Activated CD8-positive, alpha-beta memory T cell treated with anti-CD3 and anti-CD28 coated beads, Interleukin-2, amount 50 U/mL, for 1 hour (primary cell): Measurements from ENCODE around the gene APOC1.
"Not testable (repeated sequence)": the region's sequence is repeated elsewhere in the genome, so short reads cannot be mapped to it uniquely, and the experiment has no call there.

Experiments used
- DNase-seq: peaks from one replicate; pipeline ENCODE4 v3.0.0-alpha.2; 2020; ENCODE audit errors: extremely low read depth

APOC1 gene

DNA sequence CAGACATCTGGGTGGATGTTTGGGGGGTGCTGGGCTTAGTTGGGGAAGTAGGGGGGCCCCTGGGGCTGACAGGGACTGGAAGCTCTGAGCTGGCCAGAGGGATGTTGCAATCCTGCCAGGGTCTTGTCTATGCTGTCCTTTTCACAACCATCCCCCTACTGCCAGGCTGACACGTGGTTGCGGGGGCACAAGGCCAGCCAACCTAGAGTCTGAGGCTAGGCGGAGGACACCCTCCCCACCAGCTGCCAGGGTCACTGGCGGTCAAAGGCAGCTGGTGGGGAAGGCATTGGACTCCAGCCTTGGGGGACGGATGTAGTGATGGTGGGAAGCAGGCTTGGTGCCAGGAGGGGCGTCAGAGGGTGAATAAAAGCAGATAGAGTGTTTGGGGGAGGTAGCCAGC, 1.6 kb upstream of the APOC1 start:
- no peak for DNase-seq

DNA sequence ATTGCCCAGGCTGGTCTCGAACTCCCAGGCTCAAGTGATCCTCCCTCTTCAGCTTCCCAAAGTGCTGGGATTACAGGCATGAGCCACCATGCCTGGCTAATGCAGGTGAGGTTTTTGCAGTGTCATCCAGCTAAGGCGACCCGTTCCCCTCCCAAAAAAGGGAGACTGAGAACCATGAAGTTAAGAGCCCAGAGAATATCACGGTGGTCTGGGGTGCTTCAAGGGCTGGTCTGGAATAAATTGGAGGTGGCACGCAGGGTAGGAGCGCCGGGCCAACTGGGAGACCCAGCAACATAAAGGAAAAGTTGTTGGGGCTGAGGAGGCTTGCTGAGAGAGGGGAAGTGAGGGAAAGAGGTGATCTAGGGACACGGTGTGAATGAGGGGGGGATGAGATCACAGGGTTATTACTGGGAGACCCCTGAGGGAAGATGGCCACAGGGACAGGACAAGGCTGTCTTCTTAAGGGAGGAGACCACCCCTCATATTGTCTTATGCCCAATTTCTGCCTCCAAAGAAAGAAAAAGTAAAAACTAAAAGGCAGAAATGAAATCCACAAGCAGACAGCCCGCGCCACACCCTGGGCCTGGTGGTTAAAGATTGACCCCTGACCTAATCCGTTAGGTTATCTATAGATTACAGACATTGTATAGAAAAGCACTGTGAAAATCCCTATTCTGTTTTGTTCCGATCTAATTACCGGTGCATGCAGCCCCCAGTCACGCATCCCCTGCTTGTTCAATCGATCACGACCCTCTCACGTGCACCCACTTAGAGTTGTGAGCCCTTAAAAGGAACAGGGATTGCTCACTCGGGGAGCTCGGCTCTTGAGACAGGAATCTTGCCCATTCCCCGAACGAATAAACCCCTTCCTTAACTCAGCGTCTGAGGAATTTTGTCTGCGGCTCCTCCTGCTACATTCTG, 636 bp upstream of the APOC1 start:
- not testable (repeated sequence) for DNase-seq

DNA sequence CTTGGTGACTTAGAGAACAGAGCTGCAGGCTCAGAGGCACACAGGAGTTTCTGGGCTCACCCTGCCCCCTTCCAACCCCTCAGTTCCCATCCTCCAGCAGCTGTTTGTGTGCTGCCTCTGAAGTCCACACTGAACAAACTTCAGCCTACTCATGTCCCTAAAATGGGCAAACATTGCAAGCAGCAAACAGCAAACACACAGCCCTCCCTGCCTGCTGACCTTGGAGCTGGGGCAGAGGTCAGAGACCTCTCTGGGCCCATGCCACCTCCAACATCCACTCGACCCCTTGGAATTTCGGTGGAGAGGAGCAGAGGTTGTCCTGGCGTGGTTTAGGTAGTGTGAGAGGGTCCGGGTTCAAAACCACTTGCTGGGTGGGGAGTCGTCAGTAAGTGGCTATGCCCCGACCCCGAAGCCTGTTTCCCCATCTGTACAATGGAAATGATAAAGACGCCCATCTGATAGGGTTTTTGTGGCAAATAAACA, 9.9 kb downstream of the APOC1 start:
- no peak for DNase-seq

DNA sequence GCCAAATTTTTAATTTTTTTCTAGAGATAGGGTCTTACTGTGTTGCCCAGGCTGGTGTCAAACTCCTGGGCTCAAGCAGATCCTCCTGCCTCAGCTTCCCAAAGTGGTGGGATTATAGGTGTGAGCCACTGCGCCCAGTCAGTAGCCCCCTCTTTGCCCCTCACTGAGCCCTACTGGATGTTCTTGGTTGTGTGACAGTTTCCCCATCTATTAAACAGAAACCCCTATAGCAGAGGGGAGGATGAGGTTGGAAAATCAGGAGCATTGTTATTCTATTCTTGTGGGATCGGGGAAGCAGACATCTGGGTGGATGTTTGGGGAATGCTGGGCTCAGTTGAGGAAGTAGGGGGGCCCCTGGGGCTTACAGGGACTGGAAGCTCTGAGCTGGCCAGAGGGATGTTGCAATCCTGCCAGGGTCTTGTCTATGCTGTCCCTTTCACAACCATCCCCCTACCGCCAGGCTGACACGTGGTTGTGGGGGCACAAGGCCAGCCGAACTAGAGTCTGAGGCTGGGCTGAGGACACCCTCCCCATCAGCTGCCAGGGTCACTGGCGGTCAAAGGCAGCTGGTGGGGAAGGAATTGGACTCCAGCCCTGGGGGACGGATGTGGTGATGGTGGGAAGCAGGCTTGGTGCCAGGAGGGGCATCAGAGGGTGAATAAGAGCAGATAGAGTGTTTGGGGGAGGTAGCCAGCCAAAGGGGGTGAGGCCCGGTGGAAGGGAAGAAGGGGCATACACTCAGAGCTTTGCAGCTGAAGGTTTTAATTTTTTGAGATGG, 10.9 kb downstream of the APOC1 start:
- no peak for DNase-seq

DNA sequence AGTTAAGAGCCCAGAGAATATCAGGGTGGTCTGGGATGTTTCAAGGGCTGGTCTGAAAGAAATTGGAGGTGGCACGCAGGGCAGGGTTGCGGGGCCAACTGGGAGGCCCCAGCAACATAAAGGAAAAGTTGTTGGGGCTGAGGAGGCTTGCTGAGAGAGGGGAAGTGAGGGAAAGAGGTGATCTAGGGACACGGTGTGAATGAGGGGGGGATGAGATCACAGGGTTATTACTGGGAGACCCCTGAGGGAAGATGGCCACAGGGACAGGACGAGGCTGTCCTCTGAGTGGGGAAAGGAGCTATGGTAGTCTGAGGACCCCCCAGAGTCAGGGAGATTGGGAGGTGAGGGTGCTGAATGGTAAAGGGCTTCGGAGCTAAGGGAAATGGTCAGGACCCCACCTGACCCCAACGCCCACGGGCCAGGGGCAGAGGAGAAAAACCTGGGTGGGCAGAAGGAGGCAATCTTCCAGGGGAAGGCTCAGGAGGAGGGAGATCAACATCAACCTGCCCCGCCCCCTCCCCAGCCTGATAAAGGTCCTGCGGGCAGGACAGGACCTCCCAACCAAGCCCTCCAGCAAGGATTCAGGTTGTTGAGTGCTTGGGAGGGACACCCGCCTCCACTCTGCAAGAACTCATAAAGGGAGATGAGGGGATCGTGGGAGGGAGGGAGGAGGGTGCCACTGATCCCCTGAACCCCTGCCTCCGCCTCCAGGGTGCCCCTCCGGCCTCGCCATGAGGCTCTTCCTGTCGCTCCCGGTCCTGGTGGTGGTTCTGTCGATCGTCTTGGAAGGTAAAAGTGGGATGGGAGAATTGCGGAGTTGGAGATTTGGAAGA, 12.1 kb downstream of the APOC1 start:
- DNase-seq = not testable (repeated sequence)

DNA sequence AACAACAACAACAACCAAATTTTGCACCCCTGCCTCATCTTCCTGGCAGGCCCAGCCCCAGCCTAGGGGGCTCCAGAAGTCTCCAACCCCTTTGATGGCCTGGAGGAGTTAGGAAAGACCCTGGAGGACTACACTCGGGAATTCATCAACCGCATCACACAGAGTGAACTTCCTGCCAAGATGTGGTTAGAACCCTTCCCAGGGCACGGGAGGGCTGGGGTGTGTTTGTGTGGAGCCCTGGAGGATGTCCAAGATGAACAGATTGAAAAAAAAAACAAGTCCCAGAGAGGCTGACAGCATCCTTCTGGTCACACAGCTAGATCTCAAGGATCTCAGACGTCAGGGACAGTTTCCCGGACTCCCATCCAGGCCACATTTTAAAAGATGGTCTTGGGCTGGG, 13.3 kb downstream of the APOC1 start:
- no peak for DNase-seq

DNA sequence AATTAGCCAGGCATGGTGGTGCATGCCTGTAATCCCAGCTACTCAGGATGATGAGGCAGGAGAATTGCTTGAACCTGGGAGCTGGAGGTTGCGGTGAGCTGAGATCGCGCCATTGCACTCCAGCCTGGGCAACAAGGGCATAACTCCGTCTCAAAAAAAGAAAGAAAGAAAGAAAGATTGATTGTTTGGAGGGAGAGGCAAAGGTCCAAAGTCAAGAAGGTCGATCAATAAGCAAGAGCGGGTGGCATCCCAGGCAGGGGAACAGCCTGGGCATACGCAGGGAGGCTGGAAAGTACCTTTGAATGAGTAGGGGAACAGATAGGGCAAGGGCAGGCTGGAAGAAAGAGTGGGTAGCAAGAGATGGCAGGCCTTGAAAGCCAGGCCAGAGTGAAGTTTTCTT, 15.7 kb downstream of the APOC1 start:
- no peak for DNase-seq

DNA sequence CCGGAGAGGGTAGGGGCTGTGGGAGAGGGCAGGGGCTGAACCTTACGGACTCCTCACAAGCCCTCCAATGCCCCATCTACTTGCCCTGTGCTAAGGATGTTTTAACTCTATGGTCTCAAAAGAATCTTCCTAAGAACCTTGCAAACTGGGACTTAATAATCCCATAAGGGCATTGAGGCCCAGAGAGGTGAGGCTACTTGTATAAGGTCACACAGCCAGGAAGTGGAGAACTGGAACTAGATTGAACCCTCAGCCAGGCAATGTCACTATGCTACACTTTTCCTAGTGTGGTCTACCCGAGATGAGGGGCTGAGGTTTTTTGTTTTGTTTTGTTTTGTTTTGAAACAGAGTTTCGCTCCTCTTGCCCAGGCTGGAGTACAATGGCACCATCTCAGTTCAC, 17.1 kb downstream of the APOC1 start:
- no peak for DNase-seq

DNA sequence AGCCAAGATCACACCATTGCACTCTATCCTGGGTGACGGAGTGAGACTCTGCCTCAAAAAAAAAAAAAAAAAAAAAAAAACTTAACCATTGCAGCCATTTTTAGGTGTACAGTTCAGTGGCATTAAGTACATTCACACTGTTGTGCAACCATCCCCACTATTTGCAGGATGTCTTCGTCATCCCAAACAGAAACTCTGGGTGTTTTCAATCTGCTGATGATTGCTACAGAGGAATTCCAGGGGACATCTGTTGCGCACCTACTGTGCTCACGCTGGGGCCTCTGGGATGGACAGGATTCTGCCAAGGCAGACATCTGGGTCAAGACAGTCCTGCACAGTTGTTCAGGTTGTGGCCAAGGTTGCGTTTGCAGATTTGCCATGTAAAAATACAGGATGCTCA, 25.3 kb downstream of the APOC1 start:
- DNase-seq = no peak

DNA sequence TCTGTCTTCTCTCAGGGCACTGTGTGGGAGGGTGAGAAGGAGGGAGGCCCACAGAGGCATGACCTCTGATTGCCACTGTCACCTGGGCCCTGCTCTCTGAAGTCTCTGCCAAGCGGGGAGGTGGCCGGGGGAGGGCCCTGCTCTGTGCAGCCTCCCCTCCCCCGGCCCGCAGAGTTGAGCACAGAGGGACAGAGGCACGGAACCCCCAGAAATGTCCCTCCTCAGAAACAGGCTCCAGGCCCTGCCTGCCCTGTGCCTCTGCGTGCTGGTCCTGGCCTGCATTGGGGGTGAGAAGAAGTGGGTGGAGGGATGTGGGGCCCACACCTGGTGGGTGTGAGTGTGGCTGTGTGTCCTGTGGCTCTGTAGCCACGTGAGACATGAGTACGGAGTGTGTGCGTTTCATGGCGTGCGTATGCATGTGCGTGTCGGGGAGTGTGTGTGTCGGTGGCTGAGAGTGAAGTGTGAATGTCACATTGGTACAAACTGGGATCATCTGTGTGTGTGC, 27.7 kb downstream of the APOC1 start, which contains the start of gene APOC4:
Gene APOC4 (plus strand): TSS at position 171 of the 505 bp plus-strand sequence. CDS start 41 bp downstream, at position 212.
- no peak for DNase-seq

DNA sequence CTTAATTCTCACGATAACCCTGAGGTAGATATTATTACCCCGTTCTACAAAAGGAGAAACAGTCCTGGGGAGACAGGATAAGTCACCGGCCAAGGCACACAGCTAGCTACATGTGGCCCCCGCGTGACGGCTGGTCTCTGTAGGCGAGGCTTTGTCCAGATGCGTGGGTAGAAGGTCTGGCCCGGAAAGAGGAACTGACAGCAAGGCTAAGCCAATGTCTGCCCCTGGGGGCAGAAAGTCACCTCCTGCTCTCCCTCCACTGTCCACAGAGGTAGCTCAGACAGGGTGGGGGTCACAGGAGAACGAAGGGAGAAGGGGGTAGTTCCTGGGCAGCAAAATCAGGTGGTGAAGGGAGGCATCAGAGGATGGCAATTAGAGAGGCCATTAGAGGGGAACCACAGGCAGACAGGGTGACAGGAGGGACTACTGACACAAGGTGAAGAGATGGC, 29.4 kb downstream of the APOC1 start:
- no peak for DNase-seq

DNA sequence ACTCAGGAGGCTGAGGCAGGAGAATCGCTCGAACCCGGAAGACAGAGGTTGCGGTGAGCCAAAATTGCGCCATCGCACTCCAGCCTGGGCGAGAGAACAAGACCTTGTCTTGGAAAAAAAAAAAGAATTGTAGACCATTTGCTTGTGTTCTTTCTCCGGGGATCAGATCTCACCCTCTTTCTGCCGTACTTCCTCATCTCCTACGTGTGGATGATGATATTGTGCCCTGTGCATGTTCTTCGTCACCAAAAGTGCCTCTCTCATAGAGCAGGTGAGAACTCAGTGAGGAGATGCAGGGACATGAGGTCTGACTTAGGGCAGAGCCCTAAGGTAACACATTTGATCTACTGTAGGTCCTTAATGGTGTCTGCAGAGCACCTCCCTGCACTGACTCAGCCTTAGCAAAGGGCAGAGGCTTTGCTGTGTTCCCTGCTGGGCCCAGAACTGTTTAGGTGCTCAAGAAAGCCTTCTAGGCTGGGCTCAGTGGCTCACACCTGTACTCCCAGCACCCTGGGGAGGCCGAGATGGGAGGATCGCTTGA, 32.7 kb downstream of the APOC1 start:
- DNase-seq = no peak

DNA sequence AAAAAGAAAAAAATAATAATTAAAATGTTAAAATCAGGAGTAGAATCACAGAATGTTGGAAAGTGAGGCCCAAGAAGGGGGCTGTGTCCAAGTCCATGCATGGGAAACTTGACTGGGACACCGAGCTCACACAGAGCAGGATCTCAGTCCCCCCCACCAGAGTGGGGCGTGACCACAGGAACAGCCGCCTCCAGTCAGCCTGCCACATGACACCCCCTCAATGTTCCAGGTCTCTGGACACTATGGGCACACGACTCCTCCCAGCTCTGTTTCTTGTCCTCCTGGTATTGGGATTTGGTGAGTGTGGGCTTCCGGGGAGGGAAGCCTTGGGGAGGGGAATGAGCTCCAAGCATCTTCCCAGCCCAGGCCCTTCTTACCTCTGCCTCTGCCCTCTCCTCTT, 33.8 kb downstream of the APOC1 start:
- no peak for DNase-seq

DNA sequence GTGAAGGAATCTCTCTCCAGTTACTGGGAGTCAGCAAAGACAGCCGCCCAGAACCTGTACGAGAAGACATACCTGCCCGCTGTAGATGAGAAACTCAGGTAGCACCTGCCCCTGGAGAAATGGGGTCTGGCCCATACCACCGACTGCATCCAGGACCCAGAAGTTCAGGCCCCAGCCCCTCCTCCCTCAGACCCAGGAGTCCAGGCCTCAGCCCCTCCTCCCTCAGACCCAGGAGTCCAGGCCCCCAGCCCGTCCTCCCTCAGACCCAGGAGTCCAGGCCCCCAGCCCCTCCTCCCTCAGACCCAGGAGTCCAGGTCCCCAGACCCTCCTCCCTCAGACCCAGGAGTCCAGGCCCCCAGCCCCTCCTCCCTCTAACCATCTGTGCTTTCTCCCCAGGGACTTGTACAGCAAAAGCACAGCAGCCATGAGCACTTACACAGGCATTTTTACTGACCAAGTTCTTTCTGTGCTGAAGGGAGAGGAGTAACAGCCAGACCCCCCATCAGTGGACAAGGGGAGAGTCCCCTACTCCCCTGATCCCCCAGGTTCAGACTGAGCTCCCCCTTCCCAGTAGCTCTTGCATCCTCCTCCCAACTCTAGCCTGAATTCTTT, 34.5 kb downstream of the APOC1 start:
- DNase-seq = no peak

DNA sequence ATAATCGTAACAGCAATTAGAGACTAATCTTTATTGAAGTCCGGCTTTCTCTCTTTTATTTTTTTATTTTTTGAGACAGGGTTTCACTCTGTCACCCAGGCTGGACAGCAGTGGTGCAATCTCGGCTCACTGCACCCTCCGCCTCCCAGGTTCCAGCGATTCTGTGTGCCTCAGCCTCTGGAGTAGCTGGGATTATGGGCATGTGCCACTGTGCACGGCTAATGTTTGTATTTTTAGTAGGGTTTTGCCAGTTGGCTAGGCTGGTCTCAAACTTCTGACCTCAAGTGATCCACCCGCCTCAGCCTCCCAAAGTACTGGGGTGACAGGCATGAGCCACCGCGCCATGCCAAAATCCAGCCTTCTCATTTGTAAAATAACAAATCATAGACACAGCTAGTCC, 35.1 kb downstream of the APOC1 start:
- no peak for DNase-seq

DNA sequence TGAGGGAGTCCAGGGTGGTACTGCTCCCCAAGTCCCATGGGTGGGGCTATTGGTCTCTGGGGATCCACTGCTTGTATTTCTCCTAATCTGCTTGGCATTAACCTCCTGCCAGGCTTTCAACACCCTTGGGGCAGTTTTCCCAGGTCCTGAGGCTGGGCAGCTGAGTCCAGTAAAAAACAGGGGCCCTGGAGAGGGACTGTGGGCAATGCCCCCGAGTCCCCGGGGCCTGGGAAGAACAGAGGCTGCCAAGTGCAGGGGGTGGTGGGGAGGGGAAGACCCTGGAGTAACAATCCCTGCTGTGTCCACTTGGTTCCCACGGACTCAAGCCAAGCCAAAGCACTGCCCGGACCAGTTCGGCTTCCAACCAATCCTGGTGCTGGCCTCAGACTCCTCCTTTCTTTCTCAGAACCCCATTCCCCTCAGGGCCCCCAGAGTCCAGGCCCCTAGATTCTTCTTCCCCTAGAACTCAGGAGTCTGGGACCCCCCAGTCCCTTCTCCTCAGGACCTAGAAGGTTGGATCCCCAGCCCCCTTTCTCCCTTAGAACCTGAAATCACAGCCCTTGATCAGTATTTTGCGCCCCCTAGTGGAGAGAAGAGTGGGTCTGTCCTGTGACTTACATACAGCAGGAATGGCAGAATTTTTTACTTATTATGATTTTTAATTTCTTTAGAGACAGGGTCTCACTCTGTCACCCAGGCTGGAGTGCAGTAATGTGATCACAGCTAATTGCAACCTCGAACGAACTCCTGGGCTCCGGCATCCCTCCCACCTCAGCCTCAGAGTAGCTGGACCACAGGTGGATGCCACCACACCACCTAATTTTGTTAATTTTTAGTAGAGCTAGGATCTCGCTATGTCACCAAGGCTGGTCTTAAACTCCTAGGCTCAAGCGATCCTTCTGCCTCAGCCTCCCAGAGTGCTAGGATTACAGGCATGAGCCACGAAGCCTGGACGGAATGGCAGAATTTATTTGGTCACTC, 37.1 kb downstream of the APOC1 start:
- DNase-seq = peak; percentile 48

DNA sequence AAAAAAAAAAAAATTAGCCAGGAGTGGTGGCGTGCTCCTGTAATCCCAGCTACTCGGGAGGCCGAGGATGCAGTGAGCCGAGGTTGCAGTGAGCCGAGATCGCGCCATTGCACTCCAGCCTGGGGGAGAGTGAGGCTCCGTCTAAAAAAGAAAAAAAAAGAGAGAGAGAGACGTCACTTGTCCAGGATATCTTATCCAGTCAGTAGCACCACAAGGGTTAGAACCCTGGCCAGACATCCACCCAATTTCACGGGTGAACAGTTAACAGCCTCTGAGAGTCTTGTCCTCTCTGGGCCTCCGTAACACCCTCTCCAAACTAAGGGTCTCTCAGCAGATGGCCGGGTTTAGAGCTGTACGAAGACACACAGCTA, 39.9 kb downstream of the APOC1 start:
- no peak for DNase-seq

DNA sequence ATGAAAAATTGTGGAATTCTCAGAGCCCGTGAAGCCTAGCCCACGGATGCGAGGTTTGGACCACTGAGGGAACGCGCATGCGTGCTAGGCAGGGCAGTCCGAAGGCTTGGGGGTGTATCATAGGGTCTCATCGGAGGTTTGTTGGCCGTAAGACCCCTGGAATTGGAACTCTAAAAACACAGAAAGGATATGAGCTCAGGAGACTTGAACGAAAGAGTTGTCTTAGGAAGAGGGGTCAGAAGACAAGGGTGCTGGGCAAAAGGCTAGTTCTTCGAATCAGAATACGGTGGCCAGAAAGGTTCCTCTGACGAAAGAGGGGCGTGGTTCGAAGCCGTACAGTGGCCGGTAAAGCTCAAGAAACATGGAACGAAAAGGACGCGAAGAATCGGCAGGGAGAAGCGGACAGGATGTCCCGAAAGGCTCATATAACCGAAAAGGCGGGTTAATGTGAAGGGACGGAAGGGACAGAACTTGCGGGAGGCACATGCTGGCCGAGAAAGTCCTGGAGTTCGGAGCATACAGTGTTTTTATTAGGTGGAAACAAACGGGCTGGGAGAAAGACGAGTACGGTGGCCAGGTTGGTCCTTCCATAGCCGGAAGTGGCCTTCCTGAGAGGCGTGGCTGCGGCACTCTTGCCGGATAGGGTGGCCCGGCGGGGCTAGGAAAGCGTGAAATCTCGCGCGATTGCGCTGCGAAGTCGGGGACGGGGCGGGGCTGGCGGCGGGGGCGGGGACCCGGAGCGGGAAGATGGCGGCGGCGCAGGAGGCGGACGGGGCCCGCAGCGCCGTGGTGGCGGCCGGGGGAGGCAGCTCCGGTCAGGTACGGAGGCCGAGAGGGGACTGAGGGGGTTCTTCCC, 40.5 kb downstream of the APOC1 start, which contains the start of gene CLPTM1:
Gene CLPTM1 (plus strand): TSS at position 732 of the 856 bp plus-strand sequence. CDS start 16 bp downstream, at position 748.
- peak; percentile 91 for DNase-seq
